ENCODE results near the gene SPTSSA.
"Not testable (repeated sequence)": the region's sequence is repeated elsewhere in the genome, so short reads cannot be mapped to it uniquely, and the experiment has no call there.

The SPTSSA gene

GRCh38 chr14:34428102-34428466 is 34.0 kb downstream of the SPTSSA start:
- not testable (repeated sequence) for DNase-seq (ENCODE audit: low read depth in 4 of 4, low spot score in 1 of 4)

- DNase-seq (ENCODE audit: low read depth in 4 of 4, low spot score in 1 of 4): no peak
These were observed 35.4 kb downstream of the SPTSSA start for GRCh38 chr14:34426313-34427295.

DNA sequence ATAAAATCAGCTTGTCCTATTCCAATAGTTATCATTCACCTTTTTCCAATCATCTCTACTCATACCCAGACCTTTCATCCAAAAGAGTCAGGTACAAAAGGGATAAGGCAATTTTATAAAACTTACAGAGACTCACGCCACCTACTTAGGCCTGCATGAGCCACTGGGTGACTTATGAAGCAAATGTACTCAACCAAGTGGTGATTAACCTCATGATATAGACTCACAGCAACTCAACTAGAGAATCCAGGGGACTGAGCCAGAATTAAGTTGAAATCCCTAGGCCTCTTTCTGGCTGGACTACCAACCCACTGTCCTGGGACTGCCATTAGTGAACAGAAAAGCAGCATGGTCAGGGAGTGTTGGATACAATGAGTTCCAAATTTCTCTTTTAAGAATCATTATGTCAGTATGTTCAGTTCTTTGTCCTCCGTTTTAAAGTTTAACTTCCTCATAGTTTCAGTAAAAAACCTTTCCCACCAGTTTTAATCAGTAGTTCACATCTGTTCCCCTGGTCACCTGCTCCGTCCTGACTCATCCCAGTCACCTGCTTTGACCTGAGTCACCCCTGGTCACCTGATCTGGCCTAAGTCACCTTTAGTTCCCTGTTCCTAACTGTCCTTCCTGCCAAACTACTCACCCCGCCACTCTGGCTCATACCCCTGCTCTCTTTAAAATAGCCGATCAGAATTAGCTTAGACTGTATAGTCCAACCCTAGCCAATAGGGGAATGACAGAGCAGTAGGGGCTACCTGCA is 36.8 kb downstream of the SPTSSA start:
- no peak for DNase-seq (ENCODE audit: low read depth in 4 of 4, low spot score in 1 of 4)

DNA sequence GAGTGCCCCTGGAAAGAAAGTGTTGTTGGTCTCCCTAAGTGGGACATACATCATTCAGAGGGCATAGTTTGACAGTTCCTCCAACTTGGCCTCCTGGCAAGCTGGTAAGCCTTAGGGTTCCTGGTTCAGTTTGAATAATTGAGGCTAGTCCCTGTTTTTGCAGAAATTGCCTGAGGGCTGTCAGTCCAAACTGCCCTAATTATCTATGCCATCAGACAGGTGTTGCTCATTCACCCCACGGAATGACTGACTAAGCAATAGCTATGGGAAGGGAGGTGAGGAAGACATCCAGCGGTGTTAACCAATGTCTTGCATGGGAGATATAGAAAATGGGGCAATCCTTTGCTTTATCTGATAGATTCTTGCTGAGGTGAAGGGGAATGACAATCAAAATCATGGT is 37.6 kb downstream of the SPTSSA start:
- DNase-seq (ENCODE audit: low read depth in 4 of 4, low spot score in 1 of 4): no peak

GRCh38 chr14:34423445-34423844 is 38.6 kb downstream of the SPTSSA start:
- DNase-seq (ENCODE audit: low read depth in 4 of 4, low spot score in 1 of 4): no peak

GRCh38 chr14:34420547-34421150 is 41.4 kb downstream of the SPTSSA start:
- DNase-seq (ENCODE audit: low read depth in 4 of 4, low spot score in 1 of 4): no peak

DNA sequence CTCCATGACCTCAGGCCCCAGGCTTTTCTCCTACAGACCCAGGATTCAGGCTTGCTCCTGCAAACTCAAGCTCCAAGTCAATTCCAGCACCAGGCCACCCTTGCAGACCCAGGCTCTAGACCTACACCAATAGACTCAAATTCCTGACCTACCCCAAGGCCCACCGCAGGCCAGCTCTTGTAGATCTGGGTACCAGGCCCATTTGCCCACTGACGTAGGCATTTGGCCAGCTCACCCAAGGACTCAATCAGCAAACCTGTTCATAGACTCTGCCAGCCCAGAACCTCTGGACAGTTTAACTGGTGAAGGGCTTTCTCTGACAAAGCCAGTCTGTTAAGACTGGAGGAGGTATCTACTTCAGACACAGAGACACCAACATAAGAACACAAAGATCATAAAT is 52.3 kb downstream of the SPTSSA start:
- no peak for DNase-seq (ENCODE audit: low read depth in 4 of 4, low spot score in 1 of 4)

DNA sequence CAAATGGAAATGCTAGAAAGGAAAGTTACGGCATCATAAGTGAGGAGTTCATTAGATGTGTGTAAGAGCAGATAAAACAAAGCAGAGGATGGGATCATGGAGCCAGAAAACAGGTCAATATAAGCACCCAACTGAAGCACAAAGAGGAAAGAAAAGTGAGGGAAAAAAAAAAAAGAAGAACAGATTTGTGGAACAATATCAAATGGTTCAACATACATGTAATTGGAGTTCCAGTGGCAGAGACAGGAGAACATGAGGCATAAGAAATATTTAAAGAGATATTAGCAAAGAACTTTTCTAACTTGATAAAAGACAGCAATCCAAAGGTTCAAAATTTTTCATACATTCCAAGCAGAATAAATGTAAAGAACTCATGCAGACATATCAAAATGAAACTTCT is 54.1 kb downstream of the SPTSSA start:
- no peak for DNase-seq (ENCODE audit: low read depth in 4 of 4, low spot score in 1 of 4)

DNA sequence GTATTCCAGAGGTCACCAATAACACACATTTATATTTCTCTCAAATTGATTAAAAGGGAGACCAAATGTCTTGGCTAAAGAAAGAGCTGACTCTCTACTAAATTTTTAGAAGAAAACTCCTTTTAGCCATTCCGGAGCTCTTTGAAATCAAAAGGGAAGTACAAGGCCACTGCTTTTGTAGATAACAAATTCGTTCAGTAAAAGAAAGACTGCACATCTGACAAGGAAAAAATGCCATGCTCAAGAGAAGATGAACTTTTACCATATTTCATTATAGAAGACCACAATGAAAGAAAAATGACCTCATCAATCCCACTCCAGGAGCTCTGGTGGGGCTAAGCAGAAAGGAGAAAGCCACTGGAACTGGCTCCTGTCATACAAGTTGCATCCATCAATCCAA is 57.6 kb downstream of the SPTSSA start:
- no peak for DNase-seq (ENCODE audit: low read depth in 4 of 4, low spot score in 1 of 4)

DNA sequence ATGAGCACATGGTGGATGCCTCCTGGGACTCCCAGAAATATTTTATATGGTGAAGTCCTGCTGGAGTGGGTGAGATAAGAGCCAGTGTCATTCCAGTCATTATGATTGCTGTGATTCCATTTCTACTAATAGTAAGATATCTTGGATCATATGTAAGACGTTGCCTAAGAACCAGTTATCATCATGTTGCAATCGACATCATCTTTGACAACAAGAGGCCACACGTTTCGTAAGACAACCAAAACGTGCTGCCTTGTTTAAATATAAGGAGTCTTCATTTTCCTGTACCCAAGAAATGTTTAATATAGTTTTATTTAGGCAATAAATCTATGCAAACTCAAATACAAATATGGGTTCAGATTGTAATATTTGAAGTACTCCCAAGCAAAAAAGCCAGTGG is 58.4 kb downstream of the SPTSSA start:
- DNase-seq (ENCODE audit: low read depth in 4 of 4, low spot score in 1 of 4): no peak

DNA sequence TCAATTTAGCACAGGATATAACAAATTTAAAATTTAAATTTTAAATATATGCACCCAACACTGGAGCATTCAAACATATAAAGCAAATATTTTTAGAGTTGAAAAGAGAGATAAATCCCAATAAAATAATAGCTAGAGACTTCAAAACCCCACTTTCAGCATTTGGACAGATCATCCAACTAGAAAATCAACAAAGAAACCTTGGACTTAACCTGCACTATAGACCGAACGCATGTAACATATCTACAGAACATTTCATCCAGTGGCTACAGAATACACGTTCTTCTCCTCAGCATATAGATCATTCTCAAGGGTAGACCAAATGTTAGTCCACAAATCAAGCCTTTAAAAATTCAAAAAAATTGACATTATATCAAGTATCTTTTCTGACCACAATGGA is 64.0 kb downstream of the SPTSSA start:
- DNase-seq (ENCODE audit: low read depth in 4 of 4, low spot score in 1 of 4): no peak

GRCh38 chr14:34387974-34388516 is 74.0 kb downstream of the SPTSSA start:
- no peak for DNase-seq (ENCODE audit: low read depth in 4 of 4, low spot score in 1 of 4)

- no peak for DNase-seq (ENCODE audit: low read depth in 4 of 4, low spot score in 1 of 4)
These were observed 75.1 kb downstream of the SPTSSA start for GRCh38 chr14:34386865-34387485.

DNA sequence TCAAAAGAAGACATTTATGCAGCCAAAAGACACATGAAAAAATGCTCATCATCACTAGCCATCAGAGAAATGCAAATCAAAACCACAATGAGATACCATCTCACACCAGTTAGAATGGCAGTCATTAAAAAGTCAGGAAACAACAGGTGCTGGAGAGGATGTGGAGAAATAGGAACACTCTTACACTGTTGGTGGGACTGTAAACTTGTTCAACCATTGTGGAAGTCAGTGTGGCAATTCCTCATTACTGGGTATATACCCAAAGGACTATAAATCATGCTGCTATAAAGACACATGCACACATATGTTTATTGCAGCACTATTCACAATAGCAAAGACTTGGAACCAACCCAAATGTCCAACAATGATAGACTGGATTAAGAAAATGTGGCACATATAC is 76.2 kb downstream of the SPTSSA start:
- not testable (repeated sequence) for DNase-seq (ENCODE audit: low read depth in 4 of 4, low spot score in 1 of 4)

DNA sequence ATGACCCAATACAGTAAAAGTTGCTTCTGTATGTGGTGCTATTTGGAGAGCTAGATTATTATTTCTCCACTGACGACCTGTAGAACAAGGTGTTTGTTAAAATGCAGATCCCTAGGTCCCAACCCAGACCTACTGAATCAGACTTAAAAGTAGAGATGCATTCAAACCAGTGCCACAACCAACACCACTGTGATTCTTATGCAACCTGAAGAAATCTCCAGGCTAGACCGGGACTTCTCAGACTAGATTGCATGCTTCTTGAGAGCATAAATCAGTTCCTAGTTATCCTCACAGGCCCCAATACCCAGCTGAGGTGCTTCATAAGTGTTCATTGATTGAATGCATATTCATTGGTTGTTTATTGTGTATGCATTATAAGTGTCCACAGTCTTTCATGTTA is 78.2 kb downstream of the SPTSSA start:
- no peak for DNase-seq (ENCODE audit: low read depth in 4 of 4, low spot score in 1 of 4)
